Nucleus accumbens (tissue), 56 donors: Measurements from ENCODE around the gene TRHDE.

Source experiments
- DNase-seq, 56 donors: peaks; one replicate each; lab custom pipeline; 2025; lab: John Stamatoyannopoulos, UW

Gene TRHDE

DNA sequence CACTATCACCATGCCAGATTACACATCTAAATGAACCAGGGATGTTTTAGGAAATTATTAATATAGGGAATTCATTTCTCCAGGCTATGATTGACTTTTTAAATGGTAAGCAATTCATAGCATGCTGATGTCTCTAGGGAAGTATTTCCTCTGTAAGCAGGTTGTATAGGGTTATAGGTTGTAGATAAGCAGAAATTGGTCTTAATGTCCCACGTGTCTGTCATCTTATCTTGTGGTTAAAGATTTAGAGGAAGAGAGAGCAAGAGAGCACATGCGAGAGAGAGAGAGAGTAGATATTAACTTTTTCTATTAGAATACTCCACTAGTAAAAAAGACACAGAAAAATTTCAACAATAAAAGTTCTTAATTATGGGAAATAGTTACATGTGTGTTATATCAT, 32.6 kb downstream of the TRHDE start:
- no peak for DNase-seq

- no peak for DNase-seq
Measured at GRCh38 chr12:72307229-72307628, 35.1 kb downstream of the TRHDE start.

DNA sequence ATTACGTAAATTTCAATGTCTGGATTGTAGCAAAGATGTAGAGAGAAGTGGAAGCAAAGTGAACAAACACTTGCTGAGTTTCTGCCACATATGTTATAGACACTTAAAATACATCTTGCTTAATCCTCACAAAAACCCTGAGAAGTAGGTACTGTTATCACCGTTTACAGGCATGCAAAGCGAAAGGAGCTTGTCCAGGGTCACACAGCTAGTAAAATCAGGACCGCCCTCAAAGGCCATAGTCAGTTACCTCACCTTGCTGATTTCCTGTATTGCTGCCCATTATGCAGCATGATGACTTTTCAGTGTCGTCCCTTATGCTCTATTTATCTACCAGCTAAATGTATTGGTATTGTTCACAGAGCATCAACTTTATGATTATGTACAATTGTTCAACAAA, 39.8 kb downstream of the TRHDE start:
- no peak for DNase-seq

- DNase-seq, result no peak
Measured at GRCh38 chr12:72313806-72314205, 41.6 kb downstream of the TRHDE start.

DNA sequence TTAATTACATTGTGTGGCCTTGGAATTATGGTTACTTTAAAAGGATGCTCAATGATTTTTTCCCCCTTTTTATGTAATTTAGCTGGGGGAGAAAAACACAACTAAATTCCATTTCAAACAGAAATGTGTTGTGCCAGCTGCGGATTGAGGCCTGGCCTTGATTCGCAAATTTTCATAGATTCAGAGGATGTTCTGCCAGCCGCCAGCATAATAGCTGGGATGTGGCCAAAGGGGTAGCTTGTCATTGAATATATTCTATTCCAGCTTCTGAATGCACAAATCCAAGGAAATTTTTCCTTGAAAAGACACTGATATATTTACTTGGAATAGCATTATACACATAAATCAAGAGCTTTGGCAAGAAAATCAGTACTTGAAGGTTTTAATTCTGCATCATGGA, 43.7 kb downstream of the TRHDE start:
- peak in 8 of 56 donors; percentile 0 to 31 (median 11) for DNase-seq

DNA sequence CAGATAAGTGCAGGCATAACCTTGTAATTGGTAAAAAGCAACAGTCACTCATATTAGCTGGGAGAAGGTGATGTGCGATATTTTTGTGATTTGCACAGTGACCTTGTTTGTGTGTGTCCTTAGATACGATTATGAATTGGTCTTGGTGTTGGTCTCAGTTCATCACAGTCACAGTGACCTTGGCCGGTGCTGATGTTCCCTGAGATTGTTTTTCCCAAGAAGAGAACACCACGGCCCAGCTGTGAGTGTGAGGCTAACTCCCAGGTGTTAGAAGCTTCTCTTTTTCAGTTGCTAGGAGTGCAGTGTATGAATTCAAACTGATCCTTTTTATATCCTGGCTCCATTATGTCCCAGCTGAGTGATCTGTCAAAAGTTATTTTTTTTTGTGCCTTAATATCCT, 46.2 kb downstream of the TRHDE start:
- no peak for DNase-seq

GRCh38 chr12:72323881-72324280, 51.7 kb downstream of the TRHDE start:
- no peak for DNase-seq

- no peak for DNase-seq
Measured at GRCh38 chr12:72330301-72330700, 58.1 kb downstream of the TRHDE start.

DNA sequence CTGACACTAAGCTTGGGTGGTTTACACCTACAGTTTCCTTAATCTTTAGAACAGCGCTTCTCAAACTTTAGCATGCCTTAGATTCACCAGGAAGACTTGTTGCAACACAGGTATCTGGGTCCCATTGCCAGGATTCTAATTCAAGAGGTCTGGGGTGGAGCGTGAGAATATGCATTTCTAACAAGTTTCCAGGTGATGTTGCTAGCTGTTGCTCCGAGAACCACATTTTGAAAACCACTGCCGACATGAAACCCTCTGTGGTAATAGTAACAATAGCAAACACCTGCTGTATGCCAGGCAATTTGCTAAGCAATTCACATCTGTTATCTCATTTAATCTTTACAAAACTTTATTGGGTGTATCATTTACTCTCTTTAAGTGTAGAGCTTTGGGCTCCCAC, 58.6 kb downstream of the TRHDE start:
- DNase-seq, result no peak

- DNase-seq, result no peak
Measured at GRCh38 chr12:72337382-72337781, 65.2 kb downstream of the TRHDE start.

DNA sequence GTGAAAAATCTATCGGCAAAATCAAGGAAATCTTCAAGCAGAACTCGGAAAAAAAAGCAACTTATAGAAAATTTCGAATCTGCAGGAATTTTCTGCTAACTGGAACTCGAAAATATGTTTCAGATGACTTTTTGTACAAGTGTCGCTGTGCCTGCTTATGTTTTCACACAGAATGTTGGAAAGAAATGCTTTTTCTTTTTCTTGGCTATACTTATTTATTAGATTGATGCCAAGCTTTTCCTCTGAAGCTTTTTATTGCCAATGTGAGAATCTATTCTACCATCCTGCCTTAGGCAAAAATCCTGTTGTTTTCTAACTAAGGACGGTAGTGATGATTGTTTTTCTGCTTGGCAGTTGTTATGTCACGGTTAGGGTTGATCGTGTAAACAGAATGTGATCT, 65.8 kb downstream of the TRHDE start:
- DNase-seq, result no peak

DNA sequence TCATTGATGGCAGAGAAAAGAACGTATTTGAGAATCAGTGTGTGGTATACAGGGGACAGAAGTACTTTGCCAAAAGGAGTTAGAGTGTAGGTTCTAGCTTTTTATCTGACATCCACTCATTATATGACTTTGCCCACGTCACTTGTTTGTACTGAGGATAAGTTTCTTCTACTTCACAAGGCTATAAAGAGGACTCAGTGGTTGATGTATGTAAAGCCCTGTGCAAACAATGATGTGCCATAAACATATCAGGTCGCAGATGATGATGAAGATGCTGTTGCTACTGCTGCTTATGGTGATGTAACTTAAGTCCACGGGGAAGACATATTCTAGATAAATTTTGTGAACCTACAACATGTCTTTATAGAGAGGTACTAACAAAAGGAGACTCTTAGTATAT, 66.3 kb downstream of the TRHDE start:
- DNase-seq, result no peak

DNA sequence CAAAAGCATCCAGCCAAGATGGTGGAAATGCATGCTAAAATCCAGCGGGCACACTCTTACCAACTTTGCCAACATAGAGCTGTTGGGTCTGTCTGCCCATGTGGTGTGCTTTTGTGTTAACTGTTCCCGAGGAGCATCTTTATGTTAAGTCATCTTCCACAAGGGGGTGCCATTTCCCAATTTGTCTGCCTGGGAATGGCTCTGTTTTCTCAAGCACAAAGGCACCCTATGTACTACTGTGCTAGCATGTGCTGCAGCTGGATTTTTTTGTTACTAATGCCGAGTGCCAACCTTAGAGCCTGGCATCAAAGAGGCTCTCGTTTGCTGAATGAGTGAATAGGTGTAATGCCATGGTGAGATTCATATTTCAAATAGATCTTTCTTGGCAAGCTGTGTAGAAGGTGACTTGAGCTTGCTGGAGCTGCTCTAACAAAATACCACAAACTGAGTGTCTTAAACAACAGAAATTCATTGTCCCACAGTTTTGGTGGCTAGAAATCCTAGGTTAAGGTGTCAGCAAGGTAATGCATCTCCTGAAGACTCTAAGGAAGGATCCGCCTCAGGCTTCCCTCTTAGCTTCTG, 74.3 kb downstream of the TRHDE start:
- DNase-seq, result peak in 52 of 56 donors; percentile 7 to 88 (median 66)

DNA sequence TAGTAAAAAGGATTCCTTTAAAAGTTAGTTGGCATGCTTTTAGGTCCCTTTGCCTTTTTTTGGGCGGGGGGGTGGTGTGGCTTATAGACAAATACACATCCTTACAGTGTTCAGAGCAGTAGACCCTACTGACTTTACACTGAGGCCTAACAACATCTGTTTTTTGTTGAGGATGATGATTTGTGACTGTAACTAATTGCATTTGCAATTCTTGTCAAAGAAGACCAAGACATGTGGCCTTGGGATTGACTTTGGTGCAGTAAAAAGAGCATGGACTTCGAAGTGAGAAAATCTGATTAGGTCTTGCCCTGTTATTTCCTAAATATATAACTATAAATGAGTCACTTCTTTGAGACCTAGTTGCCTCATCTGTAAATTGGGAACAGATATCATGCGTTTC, 77.3 kb downstream of the TRHDE start:
- DNase-seq, result no peak

DNA sequence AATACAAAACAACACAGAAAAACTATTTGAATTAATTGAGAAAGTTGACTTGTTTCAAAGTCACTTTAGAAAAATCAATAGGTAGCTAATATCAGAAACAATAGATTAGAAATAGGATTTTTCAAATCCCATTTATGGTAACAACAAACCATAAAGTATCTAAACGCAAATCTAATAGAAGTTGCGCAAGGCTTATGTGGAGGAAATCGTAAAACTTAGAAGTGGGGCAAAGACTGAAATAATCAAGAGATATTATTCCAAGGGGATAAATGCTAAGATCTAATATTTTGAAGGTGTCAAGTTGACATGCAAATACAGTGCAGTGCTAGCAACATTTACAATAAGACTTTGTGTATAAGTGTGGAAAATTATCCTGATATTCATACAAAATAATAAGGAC, 87.2 kb downstream of the TRHDE start:
- DNase-seq, result no peak

DNA sequence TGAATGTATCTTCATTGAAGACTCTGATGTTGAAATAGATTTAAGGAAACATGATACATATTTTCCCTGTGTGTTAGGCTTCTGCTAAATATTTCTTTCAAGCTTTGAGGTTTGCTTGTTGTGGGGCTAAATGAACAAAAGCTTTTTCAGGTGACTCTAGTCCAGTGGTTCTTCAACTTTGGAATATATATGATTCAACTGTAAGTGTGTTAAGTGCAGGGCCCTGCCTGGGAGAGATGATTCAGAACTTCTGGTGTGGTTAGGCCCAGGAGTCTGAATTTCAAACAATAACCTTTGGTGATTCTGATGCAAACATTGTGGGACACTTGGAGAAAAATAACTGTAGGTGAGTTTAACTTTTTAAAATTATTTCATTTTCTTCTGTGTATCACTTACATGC, 93.0 kb downstream of the TRHDE start:
- DNase-seq, result no peak

DNA sequence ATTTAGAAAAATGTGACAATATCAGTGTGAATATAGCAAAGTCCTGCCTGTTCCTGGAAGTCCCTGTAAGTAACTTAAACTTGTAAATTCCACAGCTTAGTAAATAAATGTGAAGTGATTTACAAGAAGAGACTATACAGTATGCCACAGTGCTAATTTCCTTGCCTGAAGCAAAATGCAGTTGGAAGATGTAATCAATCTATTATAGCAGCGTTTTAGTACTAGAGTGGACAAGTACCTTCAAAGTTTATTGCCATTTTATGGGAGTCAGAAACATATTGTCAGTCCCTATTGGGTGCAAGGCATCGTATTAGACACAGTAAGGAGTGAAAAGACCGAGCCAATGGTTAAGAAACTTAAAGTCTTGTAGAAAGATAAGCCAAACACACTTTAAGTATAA, 94.1 kb downstream of the TRHDE start:
- no peak for DNase-seq

- no peak for DNase-seq
Measured at GRCh38 chr12:72368298-72368697, 96.1 kb downstream of the TRHDE start.

DNA sequence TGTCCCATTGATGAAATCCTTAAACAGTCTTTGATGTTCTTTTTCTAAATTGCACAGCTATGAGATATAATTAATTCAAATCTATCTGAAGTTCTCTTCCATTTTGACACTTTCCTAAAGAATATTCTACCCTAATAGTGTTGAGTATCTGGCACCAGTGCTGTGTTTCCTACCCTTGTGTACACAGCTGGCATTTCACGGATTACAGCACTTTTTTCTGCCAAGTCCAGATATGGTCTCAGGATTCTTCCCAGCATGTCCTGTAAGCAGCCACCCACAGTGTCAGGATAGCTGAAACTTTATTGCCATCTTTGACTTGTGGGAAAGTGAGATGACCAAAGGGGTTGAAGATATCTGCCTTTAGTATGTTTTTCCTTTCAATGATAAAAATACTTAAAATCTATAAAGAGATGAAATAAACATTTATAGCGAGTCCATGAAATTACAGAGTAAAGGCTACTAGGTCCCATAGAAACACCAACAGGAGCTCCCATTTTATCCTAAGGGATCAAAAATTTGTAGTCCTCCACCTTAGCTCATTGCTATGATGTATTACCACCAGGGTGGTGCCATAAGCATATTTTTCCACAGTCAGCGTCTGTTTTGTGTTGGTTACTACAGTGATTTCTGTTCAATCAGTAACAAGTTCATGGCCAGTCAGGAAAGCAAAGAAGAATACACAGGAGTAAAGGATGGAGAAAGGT, 96.7 kb downstream of the TRHDE start:
- no peak for DNase-seq

DNA sequence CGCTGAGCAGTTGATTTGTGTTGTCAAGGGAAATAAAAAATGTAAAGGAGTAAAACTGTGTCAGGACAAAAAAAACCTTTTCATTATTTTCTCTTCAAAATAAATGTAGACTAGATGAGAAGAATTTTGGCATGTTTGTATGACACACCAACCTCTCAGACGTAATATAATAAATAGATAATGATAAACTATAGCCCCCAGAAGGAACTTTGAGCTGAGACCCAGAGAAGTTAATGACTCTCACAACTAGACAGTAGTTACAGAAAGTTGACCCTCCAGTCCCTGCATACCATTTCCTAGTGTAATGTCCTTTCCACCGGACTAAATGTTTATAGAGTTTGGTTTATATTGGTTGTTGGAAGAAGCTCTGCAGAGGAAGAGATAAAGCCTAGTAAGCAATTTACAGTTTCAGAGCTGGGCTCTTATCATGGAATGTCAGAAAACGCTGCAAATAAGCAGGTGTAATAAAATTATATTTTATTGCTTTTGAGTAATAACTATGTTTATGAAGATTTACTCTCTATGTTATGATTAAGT, 97.3 kb downstream of the TRHDE start:
- no peak for DNase-seq

DNA sequence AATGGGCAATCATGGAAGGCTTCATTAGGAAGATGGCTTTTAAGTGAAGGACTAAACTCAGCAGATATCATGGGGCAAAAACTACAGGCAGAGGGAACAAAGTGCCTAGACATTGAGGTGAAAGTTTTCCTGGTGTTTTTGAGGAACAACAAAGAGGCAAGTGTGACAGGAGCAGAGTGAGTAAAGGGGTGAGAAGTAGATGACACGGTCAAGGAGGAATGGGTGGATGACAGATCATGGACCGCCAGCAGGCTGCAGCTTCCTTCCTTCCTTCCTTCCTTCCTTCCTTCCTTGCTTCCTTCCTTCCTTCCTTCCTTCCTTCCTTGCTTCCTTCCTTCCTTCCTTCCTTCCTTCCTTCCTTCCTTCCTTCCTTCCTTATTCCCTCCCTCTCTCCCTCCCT, 108.3 kb downstream of the TRHDE start:
- DNase-seq, result no peak

GRCh38 chr12:72388322-72388721, 116.2 kb downstream of the TRHDE start:
- DNase-seq, result no peak
